Endodermal cell (in vitro differentiated cells): Measurements from ENCODE around the gene SMG6. TPM values are rescaled to one million over a fixed set of nuclear protein-coding genes. Genes with fewer than 3 reads are reported as not detected.

Experiments used
- DNase-seq: peaks from one replicate; pipeline ENCODE4 v3.0.0-alpha.2; 2017
- H3K27ac ChIP-seq: 2 replicates; pipeline ENCODE4 v1.5.1; 2013; ENCODE audit warnings: mild to moderate bottlenecking, low read depth, low read length, moderate library complexity
- H3K27me3 ChIP-seq: 2 replicates; pipeline ENCODE4 v1.6.1; 2013; ENCODE audit warnings: mild to moderate bottlenecking, low read length, moderate library complexity; ENCODE audit not compliant: insufficient read depth, control insufficient read depth, poor library complexity, severe bottlenecking
- H3K36me3 ChIP-seq: 2 replicates; pipeline ENCODE4 v1.7.0; 2013; ENCODE audit warnings: mild to moderate bottlenecking, low read length, moderate library complexity; ENCODE audit not compliant: control insufficient read depth, insufficient read depth
- H3K4me1 ChIP-seq: one replicate; pipeline ENCODE4 v1.7.0; 2013; ENCODE audit warnings: low read length; ENCODE audit not compliant: control insufficient read depth, insufficient read depth
- H3K4me3 ChIP-seq: 2 replicates; pipeline ENCODE4 v1.5.1; 2013; ENCODE audit warnings: mild to moderate bottlenecking, low read length, moderate library complexity
- H3K9ac ChIP-seq: 2 replicates; pipeline ENCODE4 v1.6.1; 2013; ENCODE audit warnings: mild to moderate bottlenecking, low read length, moderate library complexity; ENCODE audit not compliant: poor library complexity, severe bottlenecking; ENCODE audit errors: extremely low read depth
- H3K9me3 ChIP-seq: 2 replicates; pipeline ENCODE4 v1.6.1; 2013; ENCODE audit warnings: mild to moderate bottlenecking, low read length, moderate library complexity; ENCODE audit not compliant: control insufficient read depth
- H3K27ac Mint-ChIP-seq: 2 replicates; pipeline ENCODE4 v1.8.0; 2020; ENCODE audit warnings: mixed read lengths
- H3K27me3 Mint-ChIP-seq: 2 replicates; pipeline ENCODE4 v1.8.0; 2021; ENCODE audit warnings: mild to moderate bottlenecking, mixed read lengths; ENCODE audit not compliant: insufficient read depth
- H3K36me3 Mint-ChIP-seq: 2 replicates; pipeline ENCODE4 v1.8.0; 2020; ENCODE audit warnings: low read depth, mixed read lengths
- H3K4me1 Mint-ChIP-seq: 2 replicates; pipeline ENCODE4 v1.8.0; 2020; ENCODE audit warnings: mixed read lengths
- H3K4me3 Mint-ChIP-seq: 2 replicates; pipeline ENCODE4 v1.8.0; 2020; ENCODE audit warnings: mild to moderate bottlenecking, moderate library complexity, mixed read lengths
- H3K9me3 Mint-ChIP-seq: 2 replicates; pipeline ENCODE4 v1.8.0; 2020; ENCODE audit warnings: mild to moderate bottlenecking, mixed read lengths
- WGBS, 2 experiments: methylation state at CpG; one replicate each; pipeline versions ENCODE4 v1.1.5 to v1.1.7; 2013; ENCODE audit warnings: missing lambda C conversion rate in 2 of 2, mixed read lengths in 1 of 2; ENCODE audit not compliant: insufficient coverage in 1 of 2, insufficient read length in 1 of 2; 5-methylcytosine and 5-hydroxymethylcytosine counted together
- total RNA-seq, 2 donors: library from RNA; stranded (reverse); fragmentation: NEBNext Ultra II Directional in 1 of 2; extraction: Animal tissue kit (Norgen Biotek cat#: 25700) in 1 of 2; gene quantifications; 2 replicates in 1 of 2; 3 replicates in 1 of 2; pipeline ENCODE4 v1.2.1, GENCODE V29; 2021
- TF ChIP-seq, protein P1 (sequence below): fragments of 200-600 bp; sonication (generic); conservative IDR thresholded peaks from 2 replicates; pipeline ENCODE4 v1.5.0; 2021; ENCODE audit warnings: antibody characterized with exemption, mild to moderate bottlenecking

The SMG6 gene
- total RNA-seq, 2 donors from 2014 or later = 44.3 to 56.7 TPM

DNA sequence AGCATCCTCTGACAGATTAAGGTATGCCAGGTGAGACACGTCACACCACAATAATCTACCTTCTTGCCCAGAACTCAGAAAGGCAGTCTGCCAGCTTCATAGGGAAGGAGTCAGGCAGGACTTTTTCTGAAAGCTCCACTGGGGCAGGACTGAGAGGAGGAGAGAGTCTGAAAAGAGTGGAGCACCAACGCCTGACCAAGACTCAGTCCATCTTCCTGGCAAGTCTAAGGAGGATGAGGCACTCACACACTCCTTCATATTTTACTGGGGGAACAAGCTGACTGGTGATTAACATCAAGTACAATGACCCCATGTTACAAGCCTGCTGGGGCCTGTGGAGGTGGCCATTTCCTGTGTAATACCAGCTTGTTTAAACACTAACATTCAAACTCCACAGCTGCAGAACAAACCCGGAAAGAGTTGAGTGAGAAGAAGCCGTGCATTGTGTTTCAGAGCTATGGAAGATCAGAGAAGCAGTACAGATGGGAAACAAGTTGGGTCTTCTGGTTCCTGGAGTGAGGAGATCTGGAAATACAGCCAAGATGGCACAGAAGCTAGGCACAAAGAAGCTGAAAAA, 126.3 kb downstream of the SMG6 start:
- no peaks in the 10 kb centered on the region for H3K9me3 ChIP-seq
- DNase-seq = no peak
- no peak overlapping the region for H3K9ac ChIP-seq
- H3K27me3 Mint-ChIP-seq = no peaks in the 10 kb centered on the region
- H3K4me1 ChIP-seq = peaks cover 45% of the 10 kb centered on the region
- TF ChIP-seq, protein P1, sequence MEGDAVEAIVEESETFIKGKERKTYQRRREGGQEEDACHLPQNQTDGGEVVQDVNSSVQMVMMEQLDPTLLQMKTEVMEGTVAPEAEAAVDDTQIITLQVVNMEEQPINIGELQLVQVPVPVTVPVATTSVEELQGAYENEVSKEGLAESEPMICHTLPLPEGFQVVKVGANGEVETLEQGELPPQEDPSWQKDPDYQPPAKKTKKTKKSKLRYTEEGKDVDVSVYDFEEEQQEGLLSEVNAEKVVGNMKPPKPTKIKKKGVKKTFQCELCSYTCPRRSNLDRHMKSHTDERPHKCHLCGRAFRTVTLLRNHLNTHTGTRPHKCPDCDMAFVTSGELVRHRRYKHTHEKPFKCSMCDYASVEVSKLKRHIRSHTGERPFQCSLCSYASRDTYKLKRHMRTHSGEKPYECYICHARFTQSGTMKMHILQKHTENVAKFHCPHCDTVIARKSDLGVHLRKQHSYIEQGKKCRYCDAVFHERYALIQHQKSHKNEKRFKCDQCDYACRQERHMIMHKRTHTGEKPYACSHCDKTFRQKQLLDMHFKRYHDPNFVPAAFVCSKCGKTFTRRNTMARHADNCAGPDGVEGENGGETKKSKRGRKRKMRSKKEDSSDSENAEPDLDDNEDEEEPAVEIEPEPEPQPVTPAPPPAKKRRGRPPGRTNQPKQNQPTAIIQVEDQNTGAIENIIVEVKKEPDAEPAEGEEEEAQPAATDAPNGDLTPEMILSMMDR = no peak
- peaks cover 38% of the 10 kb centered on the region for H3K4me1 Mint-ChIP-seq
- H3K9me3 Mint-ChIP-seq = no peaks in the 10 kb centered on the region
- no peaks in the 10 kb centered on the region for H3K27me3 ChIP-seq
- WGBS, 2 experiments = 89% methylated on average over 4 of the region's 4 CpGs; no CpG with 5 or more reads in 1 of the 2 experiments
- H3K27ac Mint-ChIP-seq = peak overlapping the region; percentile 27
- H3K4me3 Mint-ChIP-seq = no peak overlapping the region
- peaks cover 81% of the 10 kb centered on the region for H3K36me3 ChIP-seq
- H3K36me3 Mint-ChIP-seq = peaks cover 56% of the 10 kb centered on the region
- H3K27ac ChIP-seq = no peak overlapping the region
- no peak overlapping the region for H3K4me3 ChIP-seq

DNA sequence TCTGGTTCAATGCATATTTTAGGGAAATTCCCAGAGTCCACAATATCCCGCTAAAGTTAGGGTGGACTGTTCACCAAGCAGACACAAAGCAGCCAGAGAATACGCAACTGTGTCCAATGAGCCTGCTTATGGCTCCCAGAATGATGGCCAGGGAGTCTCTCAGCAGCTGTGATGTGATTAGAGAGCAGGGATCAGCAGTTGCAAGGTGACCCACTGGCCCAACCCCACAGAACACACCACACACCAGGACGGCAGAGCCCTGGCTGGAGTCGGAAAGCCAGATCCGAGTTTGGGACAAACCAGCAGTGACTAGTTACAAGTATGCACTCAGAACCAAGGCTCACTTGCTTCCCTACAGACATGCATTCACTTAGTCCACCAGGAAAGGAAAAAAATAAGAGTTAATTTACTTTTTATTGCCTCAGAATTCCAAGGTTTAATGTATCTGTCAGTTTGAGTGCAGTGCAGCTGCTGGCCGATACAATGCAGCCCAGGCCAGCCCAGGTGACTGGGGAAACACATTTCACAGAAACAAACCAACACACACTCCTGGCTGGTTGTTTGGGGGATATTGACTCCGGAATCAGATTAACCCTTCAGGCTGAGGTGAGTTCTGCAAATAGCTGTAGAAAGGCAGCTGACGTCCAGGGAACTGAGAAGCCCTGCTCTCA, 127.0 kb downstream of the SMG6 start:
- no peak overlapping the region for H3K4me3 ChIP-seq
- H3K36me3 ChIP-seq = peaks cover 81% of the 10 kb centered on the region
- TF ChIP-seq, protein P1 = no peak
- H3K4me1 Mint-ChIP-seq = peaks cover 38% of the 10 kb centered on the region
- no peak for DNase-seq
- peaks cover 50% of the 10 kb centered on the region for H3K36me3 Mint-ChIP-seq
- H3K27ac Mint-ChIP-seq = no peak overlapping the region
- H3K27ac ChIP-seq = no peak overlapping the region
- peaks cover 40% of the 10 kb centered on the region for H3K4me1 ChIP-seq
- no peaks in the 10 kb centered on the region for H3K9me3 Mint-ChIP-seq
- no peaks in the 10 kb centered on the region for H3K27me3 Mint-ChIP-seq
- no peak overlapping the region for H3K9ac ChIP-seq
- no peaks in the 10 kb centered on the region for H3K9me3 ChIP-seq
- WGBS, 2 experiments = 92 to 96% methylated on average over 6 to 8 of the region's 8 CpGs
- no peaks in the 10 kb centered on the region for H3K27me3 ChIP-seq
- H3K4me3 Mint-ChIP-seq = no peak overlapping the region

DNA sequence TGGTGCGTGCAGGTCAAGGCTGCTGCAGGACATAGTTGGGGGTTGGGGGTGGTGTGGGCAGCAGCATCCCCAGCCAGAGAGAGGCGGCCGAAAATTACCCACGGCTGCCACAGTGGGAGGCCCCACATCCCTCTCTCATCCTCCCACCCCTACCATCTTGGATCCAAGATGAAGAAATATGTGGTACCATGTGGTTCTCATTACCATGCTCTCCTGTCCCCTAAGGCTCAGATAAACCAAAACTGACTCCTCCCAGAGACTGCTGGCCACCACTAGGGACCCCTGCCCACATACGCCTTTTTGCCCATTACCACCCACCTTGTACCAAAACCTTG, 128.3 kb downstream of the SMG6 start:
- H3K36me3 ChIP-seq = peaks cover 83% of the 10 kb centered on the region
- no peaks in the 10 kb centered on the region for H3K9me3 ChIP-seq
- no peaks in the 10 kb centered on the region for H3K27me3 ChIP-seq
- H3K9ac ChIP-seq = no peak overlapping the region
- H3K27me3 Mint-ChIP-seq = no peaks in the 10 kb centered on the region
- H3K36me3 Mint-ChIP-seq = peaks cover 46% of the 10 kb centered on the region
- H3K4me1 Mint-ChIP-seq = peaks cover 36% of the 10 kb centered on the region
- H3K27ac Mint-ChIP-seq = peak overlapping the region; percentile 15
- no peak for DNase-seq
- no peak overlapping the region for H3K4me3 ChIP-seq
- H3K4me3 Mint-ChIP-seq = no peak overlapping the region
- TF ChIP-seq, protein P1 = no peak
- peaks cover 31% of the 10 kb centered on the region for H3K4me1 ChIP-seq
- H3K9me3 Mint-ChIP-seq = no peaks in the 10 kb centered on the region
- 97% methylated on average over 5 of the region's 5 CpGs; no CpG with 5 or more reads in 1 of the 2 experiments for WGBS, 2 experiments
- H3K27ac ChIP-seq = no peak overlapping the region
